Ascending aorta (tissue), 2 donors: ENCODE measurements around the gene RPL10. TPM values are rescaled to one million over a fixed set of nuclear protein-coding genes. Genes with fewer than 3 reads are reported as not detected.

Experiments
- DNase-seq, 2 donors: peaks; one replicate each; pipeline ENCODE4 v3.0.0-alpha.2; 2019; ENCODE audit warnings: low spot score in 2 of 2
- H3K27ac ChIP-seq, 2 donors: fragments of 200-600 bp; sonication (generic); one replicate each; pipeline ENCODE4 v1.5.1; 2016 to 2017; ENCODE audit warnings: mild to moderate bottlenecking in 1 of 2
- H3K27me3 ChIP-seq: fragments of 200-600 bp; sonication (generic); one replicate; pipeline ENCODE4 v1.5.1; 2017
- H3K36me3 ChIP-seq, 2 donors: fragments of 200-600 bp; sonication (generic); one replicate each; pipeline ENCODE4 v1.5.1; 2016
- H3K4me1 ChIP-seq, 2 donors: fragments of 200-600 bp; sonication (generic); one replicate each; pipeline ENCODE4 v1.5.1; 2016 to 2017; ENCODE audit warnings: mild to moderate bottlenecking in 1 of 2
- H3K4me3 ChIP-seq, 2 donors: fragments of 200-600 bp; sonication (generic); one replicate each; pipeline ENCODE4 v1.5.1; 2016 to 2017; ENCODE audit warnings: mild to moderate bottlenecking in 1 of 2
- H3K9me3 ChIP-seq, 2 donors: fragments of 200-600 bp; sonication (generic); one replicate each; pipeline ENCODE4 v1.5.1; 2016
- CTCF ChIP-seq, 3 experiments: fragments of 200-600 bp in 2 of 3; fragments of 450-650 bp in 1 of 3; sonication (generic) in 2 of 3; IDR thresholded peaks; one replicate each; pipeline ENCODE4 v1.5.1; 2016 to 2019; ENCODE audit warnings: antibody characterized with exemption in 3 of 3, mild to moderate bottlenecking in 1 of 3, moderate library complexity in 1 of 3
- intact Hi-C: fragments of 100-400 bp; cut with DNase I; formaldehyde crosslinking; loops from one replicate; pipeline ENCODE4 v1.15.1; 2023
- total RNA-seq: library from RNA; depleted of rRNA; stranded (reverse); fragments of >200 nt; gene quantifications from one replicate; pipeline ENCODE4 v1.1.0, GENCODE V29; 2016

The RPL10 gene
- total RNA-seq, 1 donor from 2014 or later = 4,298 TPM

GRCh38 chrX:154368630-154369448, 29.3 kb upstream of the RPL10 start:
- Histone ChIP-seq H3K4me1 (peaks cover 7 to 12% of the 10 kb centered on the region in 2 donors), H3K36me3 (peaks cover 58 to 86% of the 10 kb centered on the region in 2 donors), H3K27ac (peak overlapping the region; percentile 91 to 94), H3K4me3 (peak overlapping the region; percentile 64 to 91), H3K27me3 (no peaks in the 10 kb centered on the region), H3K9me3 (no peaks in the 10 kb centered on the region)
- DNase-seq = peak; percentile 64 to 92
- intact Hi-C loops = no loop called here
- TF ChIP-seq CTCF (IDR thresholded peaks at IDR 0.05) = no peak

GRCh38 chrX:154369449-154370299, 28.5 kb upstream of the RPL10 start:
- Histone ChIP-seq H3K27me3 (no peaks in the 10 kb centered on the region), H3K36me3 (peaks cover 53 to 81% of the 10 kb centered on the region in 2 donors), H3K4me1 (peaks cover 7 to 12% of the 10 kb centered on the region in 2 donors), H3K27ac (peak overlapping the region; percentile 91 to 94), H3K9me3 (no peaks in the 10 kb centered on the region), H3K4me3 (peak overlapping the region; percentile 64 to 91)
- intact Hi-C loops = loop anchor here (10.0 kb wide), 1 partner anchor 895 kb away; the partner anchor contains the start of gene HAUS7
- DNase-seq = peak; percentile 56 to 90
- no peak for TF ChIP-seq CTCF (IDR thresholded peaks at IDR 0.05)

- intact Hi-C loops = loop anchor here (10.0 kb wide), 1 partner anchor 896 kb away; the partner anchor contains the start of gene HAUS7
- peaks cover 45 to 73% of the 10 kb centered on the region in 2 donors for H3K36me3 ChIP-seq
- H3K4me3 ChIP-seq = peak overlapping the region; percentile 64 to 91
- no peak for DNase-seq
- peaks cover 7 to 12% of the 10 kb centered on the region in 2 donors for H3K4me1 ChIP-seq
- H3K9me3 ChIP-seq = no peaks in the 10 kb centered on the region
- H3K27me3 ChIP-seq = no peaks in the 10 kb centered on the region
- H3K27ac ChIP-seq = peak overlapping the region; percentile 82 to 94
- TF ChIP-seq CTCF (IDR thresholded peaks at IDR 0.05) = no peak
These were observed 27.7 kb upstream of the RPL10 start for GRCh38 chrX:154370300-154371016.

DNA sequence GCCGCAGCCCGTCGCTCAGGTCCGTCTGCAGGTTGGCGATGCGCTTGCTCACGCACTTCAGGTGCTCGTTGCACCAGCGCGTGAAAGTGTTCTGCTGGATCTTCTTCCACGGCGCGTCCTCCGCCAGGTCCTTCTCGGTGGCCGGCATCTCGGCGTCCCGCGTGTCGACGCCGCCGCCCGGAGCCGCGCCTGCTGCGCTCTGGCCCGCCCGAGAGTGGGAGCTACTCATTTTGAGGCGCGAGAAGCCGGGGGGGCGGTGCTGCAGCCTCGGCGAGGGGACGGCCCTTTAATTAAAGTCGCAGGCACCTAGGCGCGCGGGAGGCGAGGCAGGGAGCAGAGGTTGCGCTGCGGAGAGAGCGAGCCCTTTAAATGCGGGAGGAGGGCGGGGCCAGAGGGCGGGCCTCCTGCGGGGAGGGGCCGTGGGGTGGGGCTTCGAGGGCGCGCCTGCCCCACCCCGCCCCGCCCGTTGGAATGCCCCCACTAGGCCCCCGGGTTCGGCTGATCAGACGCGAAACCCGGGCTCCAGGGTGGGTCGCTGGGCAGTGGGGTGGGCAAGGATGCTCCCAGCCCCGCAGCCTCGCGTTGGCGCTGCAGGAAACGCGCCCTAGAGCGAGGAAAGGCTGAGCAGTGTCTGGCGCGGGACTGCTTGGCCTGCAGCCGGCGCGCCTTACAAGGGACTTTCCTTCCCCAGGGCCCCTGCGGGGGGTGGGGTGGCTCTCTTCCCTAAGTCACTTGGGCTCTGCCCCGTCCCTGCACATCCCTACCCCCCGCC, 27.0 kb upstream of the RPL10 start:
- peak; percentile 78 to 95 for DNase-seq
- Histone ChIP-seq H3K4me1 (peaks cover 6 to 10% of the 10 kb centered on the region in 2 donors), H3K27me3 (no peaks in the 10 kb centered on the region), H3K4me3 (peak overlapping the region; percentile 64 to 91), H3K36me3 (peaks cover 39 to 66% of the 10 kb centered on the region in 2 donors), H3K27ac (peak overlapping the region; percentile 97), H3K9me3 (no peaks in the 10 kb centered on the region)
- intact Hi-C loops = loop anchor here (10.0 kb wide), 1 partner anchor 896 kb away; the partner anchor contains the start of gene HAUS7
- TF ChIP-seq CTCF (IDR thresholded peaks at IDR 0.05) = no peak
